ENCODE results near the gene TMEM97. TPM values are rescaled to one million over a fixed set of nuclear protein-coding genes. Genes with fewer than 3 reads are reported as not detected.

Gene TMEM97
- total RNA-seq, 1 experiment from 2014 or later = 54.0 TPM

GRCh38 chr17:28317099-28317965 is 1.7 kb upstream of the TMEM97 start:
- no peak for DNase-seq (ENCODE audit: low spot score)

GRCh38 chr17:28317966-28318758 is 838 bp upstream of the TMEM97 start:
- DNase-seq (ENCODE audit: low spot score) = no peak

DNA sequence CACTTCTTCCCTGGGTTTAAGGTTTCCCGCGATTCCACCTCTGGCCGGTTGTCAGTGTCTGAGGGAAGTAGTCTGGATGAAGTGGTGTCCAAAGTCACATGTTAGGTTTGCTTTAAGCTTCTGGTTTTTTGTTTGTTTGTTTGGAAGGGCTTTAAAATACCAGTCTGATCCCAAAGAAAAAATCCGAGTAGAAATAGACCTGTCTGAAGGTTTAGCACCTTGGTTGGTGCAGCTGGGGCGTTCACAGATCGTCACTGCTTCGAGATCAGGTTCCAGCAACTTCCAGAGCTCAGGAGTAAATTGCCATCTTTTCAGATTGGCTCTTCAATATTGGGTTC is 567 bp downstream of the TMEM97 start:
- no peak for DNase-seq (ENCODE audit: low spot score)

DNA sequence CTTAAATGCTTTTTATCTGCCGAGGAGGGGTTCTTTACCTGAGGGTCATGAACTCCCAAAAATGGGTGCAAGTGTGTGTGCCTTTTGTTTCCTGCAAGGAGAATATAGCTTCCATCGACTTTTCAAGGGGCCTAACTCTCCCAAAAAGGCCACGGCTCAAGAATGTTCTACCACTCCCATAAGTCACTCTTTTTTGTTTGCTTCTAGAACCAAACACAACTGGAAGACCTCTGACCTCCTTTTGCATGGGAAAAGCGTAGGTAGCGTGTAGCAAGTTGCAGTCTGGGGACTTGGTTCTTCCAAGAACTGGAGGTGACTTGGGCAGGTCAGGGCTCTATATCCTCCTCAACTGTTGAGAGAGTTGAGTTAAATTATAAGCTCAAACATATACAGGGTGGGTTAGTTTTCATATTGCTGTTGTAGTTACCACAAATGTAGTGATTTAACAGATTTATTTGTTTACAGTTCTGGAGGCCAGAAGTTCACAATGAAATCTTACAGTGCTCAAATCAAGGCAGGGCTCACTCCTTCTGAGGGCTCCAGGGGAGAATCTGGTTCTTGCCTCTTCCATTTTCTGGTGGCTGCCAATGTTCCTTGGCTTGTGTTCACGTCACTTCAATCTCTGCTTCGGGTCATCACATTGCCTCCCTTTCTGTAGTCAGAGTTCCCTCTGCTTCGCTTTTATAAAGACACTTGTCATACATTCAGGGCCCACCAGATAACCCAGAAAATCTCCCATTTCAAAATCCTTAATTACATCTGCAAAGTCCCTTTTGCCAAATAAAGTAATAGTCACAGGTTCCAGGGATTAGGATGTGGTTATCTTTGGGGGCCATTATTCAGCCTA is 1.4 kb downstream of the TMEM97 start:
- DNase-seq (ENCODE audit: low spot score) = no peak

- DNase-seq (ENCODE audit: low spot score) = no peak
Measured at GRCh38 chr17:28324267-28324745, 5.3 kb downstream of the TMEM97 start.

- no peak for DNase-seq (ENCODE audit: low spot score)
Measured at GRCh38 chr17:28324781-28325180, 5.8 kb downstream of the TMEM97 start.

- DNase-seq (ENCODE audit: low spot score) = no peak
Measured at GRCh38 chr17:28325211-28325610, 6.2 kb downstream of the TMEM97 start.

GRCh38 chr17:28326114-28326513 is 7.1 kb downstream of the TMEM97 start:
- DNase-seq (ENCODE audit: low spot score) = no peak

DNA sequence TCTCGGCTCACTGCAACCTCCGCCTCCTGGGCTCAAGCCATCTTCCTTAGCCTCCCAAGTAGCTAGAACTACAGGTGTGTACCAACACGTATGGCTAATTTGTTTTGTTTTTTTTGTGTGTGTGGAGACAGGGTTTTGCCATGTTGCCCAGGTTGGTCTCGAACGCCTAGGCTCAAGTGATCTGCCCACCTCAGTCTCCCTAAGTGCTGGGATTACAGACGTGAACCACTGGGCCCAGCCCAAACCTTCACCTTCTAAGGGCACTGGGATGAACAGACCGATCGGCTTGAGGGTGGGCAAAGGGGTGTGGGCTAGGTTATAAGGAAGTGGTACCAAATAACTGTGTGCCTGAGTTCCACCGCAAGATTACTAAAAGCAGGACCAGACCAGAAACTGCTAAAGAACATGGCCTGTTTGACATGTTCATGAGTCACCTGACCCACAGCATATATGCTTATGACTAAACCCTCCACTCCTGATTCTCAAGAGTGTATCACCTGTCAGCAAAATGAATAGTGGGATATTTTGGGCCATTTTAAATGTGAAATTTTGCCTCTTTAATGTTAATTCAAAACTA is 8.1 kb downstream of the TMEM97 start:
- no peak for DNase-seq (ENCODE audit: low spot score)

DNA sequence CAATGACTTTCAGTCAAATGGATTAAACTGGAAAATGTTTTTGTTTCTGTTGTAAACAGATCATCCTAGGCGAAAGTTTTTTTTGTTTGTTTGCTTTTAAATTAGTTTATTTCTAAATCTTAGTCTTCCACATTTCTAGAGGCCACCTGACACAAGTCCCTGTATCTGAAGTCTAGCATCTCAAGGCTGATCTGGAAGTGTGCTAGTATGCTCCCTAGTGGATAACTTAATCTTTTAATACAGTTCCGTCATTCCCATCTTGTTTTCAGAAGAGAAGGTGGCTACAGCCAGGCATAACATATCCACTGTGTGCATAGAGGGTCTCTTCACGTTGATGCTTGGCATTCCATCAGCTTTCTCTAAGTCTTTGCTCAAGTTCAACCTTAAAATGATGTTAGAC is 8.7 kb downstream of the TMEM97 start:
- DNase-seq (ENCODE audit: low spot score) = no peak

GRCh38 chr17:28328325-28328724 is 9.3 kb downstream of the TMEM97 start:
- no peak for DNase-seq (ENCODE audit: low spot score)

DNA sequence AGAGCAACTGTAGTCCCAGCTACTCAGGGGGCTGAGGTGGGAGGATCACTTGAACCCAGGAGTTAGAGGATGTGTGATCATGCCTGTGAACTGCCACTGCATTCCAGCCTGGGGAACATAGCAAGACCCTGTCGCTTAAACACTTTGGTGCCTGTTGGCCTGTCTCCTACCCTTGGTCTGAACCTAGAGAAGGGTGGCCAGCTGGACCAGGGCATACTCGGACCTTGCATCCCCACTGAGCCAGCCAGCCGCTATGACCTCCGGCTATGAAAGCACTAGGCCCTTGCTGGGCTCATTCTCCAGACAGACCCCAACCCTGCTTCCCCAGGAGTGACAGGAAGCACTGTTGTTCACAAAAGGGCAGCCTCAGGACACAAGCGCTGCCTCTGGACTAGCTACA is 11.7 kb downstream of the TMEM97 start:
- DNase-seq (ENCODE audit: low spot score) = no peak

DNA sequence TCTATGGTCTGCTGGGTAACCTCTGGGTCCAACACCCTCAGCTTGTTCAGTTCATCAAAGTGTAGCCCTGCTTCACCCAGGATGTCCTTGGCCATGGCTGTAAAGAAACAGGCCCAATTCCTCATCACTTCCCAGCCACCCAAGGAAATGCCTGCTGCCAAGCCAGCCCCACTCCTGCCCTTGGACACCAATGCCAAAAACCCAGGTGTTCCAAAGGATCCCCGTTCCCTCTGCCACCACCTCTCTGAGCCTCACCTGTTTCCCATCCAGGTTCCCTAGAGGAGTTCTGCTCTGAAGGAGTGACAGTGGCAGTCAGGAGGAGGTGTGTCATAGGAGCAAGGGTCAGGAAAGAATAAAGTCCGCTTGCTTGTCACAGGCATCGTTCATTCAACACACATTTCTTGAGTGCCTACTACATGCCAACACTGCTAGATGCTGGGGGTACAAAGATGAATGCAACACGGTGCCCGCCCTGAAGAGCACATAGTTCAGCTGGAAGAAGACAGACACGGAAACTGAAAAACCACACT is 13.0 kb downstream of the TMEM97 start:
- DNase-seq (ENCODE audit: low spot score) = no peak

GRCh38 chr17:28333083-28333746 is 14.2 kb downstream of the TMEM97 start:
- no peak for DNase-seq (ENCODE audit: low spot score)

DNA sequence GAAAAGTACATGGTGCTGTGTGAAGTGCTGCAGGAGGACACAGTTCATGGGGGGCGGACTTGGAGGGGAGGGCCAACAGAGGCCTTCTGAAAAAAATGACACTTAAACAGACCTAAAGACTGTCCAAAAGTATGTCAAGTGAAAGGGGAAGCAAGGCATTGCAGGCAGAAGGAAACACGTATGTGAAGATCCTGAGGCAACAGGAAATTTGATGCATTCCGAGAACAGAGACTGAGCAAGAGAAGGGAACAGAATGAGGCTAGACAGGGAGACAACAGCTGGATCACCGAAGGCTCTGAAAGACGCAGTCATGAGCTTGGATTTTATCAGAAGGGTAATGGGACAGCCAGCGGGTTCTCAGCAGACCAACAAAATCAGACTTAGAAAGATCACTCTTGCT is 15.2 kb downstream of the TMEM97 start:
- no peak for DNase-seq (ENCODE audit: low spot score)

GRCh38 chr17:28334666-28335200 is 15.7 kb downstream of the TMEM97 start:
- no peak for DNase-seq (ENCODE audit: low spot score)

GRCh38 chr17:28335201-28335958 is 16.4 kb downstream of the TMEM97 start, which contains the start of the genes IFT20 and TNFAIP1:
Gene IFT20, minus strand, starts transcription at chr17:28335472. Its CDS starts 3,487 bp downstream, at chr17:28331985.
Gene TNFAIP1, plus strand, starts transcription at chr17:28335761. Its CDS starts 3,761 bp downstream, at chr17:28339522.
- DNase-seq (ENCODE audit: low spot score) = peak; percentile 99

DNA sequence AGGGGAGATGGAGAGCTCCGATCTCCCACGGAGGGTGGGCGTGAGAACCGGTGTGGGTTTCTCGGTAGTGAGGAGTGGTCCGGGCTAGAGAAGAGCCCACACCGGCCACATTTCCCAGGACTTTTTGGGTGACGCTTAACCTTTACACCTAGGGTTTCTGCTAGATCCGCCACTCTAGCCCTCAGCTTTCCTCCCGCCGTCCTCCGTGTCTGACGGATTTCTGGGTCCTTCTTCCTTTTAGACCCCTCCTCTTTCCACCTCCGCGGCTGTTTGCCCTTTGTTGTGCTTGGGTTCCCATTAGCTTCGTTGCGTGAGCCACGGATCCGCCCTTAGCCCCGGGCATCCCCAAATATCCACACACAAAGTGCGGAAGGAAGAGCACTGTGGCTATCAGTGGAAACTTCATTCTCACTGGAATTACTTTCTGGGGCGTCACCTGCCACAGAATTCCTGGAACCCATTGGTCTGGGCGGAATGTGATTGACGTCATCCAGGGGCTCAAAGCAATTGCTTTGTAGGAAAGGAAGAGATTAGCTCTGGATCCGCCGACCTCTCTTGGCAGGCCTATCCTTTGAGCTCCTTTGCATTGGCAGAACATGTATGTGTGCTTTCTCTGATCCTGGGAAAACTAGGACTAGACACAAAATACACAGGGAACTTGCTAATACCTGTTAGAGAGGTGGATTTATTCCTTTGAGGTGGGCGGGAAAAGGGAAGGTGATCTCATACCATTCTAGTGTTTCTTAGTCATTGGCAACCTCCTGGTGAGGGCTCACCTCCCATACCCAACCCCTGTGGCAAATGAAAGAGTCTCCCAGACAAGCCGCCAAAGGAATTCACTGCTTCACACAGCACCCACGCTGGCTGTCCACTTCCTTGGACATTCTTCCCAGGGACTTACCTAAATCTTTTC is 17.2 kb downstream of the TMEM97 start:
- DNase-seq (ENCODE audit: low spot score) = peak; percentile 83
